Vagina (tissue), 2 donors: Measurements from ENCODE around the gene C12orf43. TPM values are rescaled to one million over a fixed set of nuclear protein-coding genes. Genes with fewer than 3 reads are reported as not detected.

Source experiments
- DNase-seq, 2 donors: peaks; one replicate each; pipeline ENCODE4 v3.0.0-alpha.2; 2017; ENCODE audit errors: extremely low spot score in 2 of 2
- H3K27ac ChIP-seq: fragments of 200-600 bp; sonication (generic); one replicate; pipeline ENCODE4 v1.5.1; 2019
- H3K27me3 ChIP-seq: fragments of 200-600 bp; sonication (generic); one replicate; pipeline ENCODE4 v1.5.1; 2019
- H3K36me3 ChIP-seq, 2 donors: fragments of 200-600 bp; sonication (generic); one replicate each; pipeline ENCODE4 v1.5.1; 2017 to 2019
- H3K4me1 ChIP-seq: fragments of 200-600 bp; sonication (generic); one replicate; pipeline ENCODE4 v1.5.1; 2019
- H3K4me3 ChIP-seq, 2 donors: fragments of 200-600 bp; sonication (generic); 1 replicate in 1 of 2; 2 replicates in 1 of 2; pipeline ENCODE4 v1.5.1; 2016 to 2019
- H3K9me3 ChIP-seq: fragments of 200-600 bp; sonication (generic); one replicate; pipeline ENCODE4 v1.5.1; 2019
- CTCF ChIP-seq, 3 experiments: fragments of 450-650 bp in 2 of 3; fragments of 200-600 bp in 1 of 3; sonication (generic) in 1 of 3; IDR thresholded peaks; one replicate each; pipeline ENCODE4 v1.5.1; 2017 to 2019; ENCODE audit warnings: antibody characterized with exemption in 3 of 3, mild to moderate bottlenecking in 2 of 3, moderate library complexity in 2 of 3
- POLR2A ChIP-seq, 2 donors: fragments of 450-650 bp; IDR thresholded peaks; one replicate each; pipeline ENCODE4 v1.6.1; 2017; ENCODE audit warnings: antibody characterized with exemption in 2 of 2, mild to moderate bottlenecking in 2 of 2, moderate library complexity in 2 of 2
- POLR2AphosphoS5 ChIP-seq, 2 donors: sonication (generic); formaldehyde crosslinking; IDR thresholded peaks; one replicate each; pipeline ENCODE4 v1.9.0; 2017; ENCODE audit warnings: antibody characterized with exemption in 2 of 2, mild to moderate bottlenecking in 2 of 2, low read depth in 1 of 2; ENCODE audit not compliant: insufficient read depth in 1 of 2
- intact Hi-C: fragments of 100-400 bp; cut with DNase I; formaldehyde crosslinking; loops from one replicate; pipeline ENCODE4 v1.15.1; 2023
- total RNA-seq: library from RNA; depleted of rRNA; stranded (reverse); fragments of >200 nt; gene quantifications from one replicate; pipeline ENCODE4 v1.2.3, GENCODE V29; 2016

Gene C12orf43
- total RNA-seq, 1 donor from 2014 or later, result 7.4 TPM

- intact Hi-C loops, result no loop called here
- H3K27ac ChIP-seq, result no peak overlapping the region
- H3K4me1 ChIP-seq, result no peaks in the 10 kb centered on the region
- H3K36me3 ChIP-seq, result no peaks in the 10 kb centered on the region
- no peak overlapping the region for H3K4me3 ChIP-seq
- DNase-seq, result no peak
- H3K27me3 ChIP-seq, result no peaks in the 10 kb centered on the region
- TF ChIP-seq POLR2AphosphoS5 (IDR thresholded peaks at IDR 0.05; ENCODE audit: insufficient read depth in 1 of 2, low read depth in 1 of 2), result no peak
- no peaks in the 10 kb centered on the region for H3K9me3 ChIP-seq
These were observed 36.2 kb downstream of the C12orf43 start for GRCh38 chr12:120979862-120980696.

GRCh38 chr12:120979220-120979861 lies 36.9 kb downstream of the C12orf43 start:
- Histone ChIP-seq H3K36me3 (no peaks in the 10 kb centered on the region), H3K9me3 (no peaks in the 10 kb centered on the region), H3K4me3 (no peak overlapping the region), H3K4me1 (no peaks in the 10 kb centered on the region), H3K27me3 (no peaks in the 10 kb centered on the region), H3K27ac (no peak overlapping the region)
- TF ChIP-seq POLR2A (IDR thresholded peaks at IDR 0.05) (no peak), POLR2AphosphoS5 (IDR thresholded peaks at IDR 0.05; ENCODE audit: insufficient read depth in 1 of 2, low read depth in 1 of 2) (no peak), CTCF (IDR thresholded peaks at IDR 0.05) (no peak)
- no peak for DNase-seq
- intact Hi-C loops, result no loop called here

- H3K36me3 ChIP-seq, result no peaks in the 10 kb centered on the region
- no peak within 1 kb of the TSS for H3K27ac ChIP-seq
- H3K4me1 ChIP-seq, result no peaks in the 10 kb centered on the region
- no peaks in the 10 kb centered on the region for H3K27me3 ChIP-seq
- H3K4me3 ChIP-seq, result no peak within 1 kb of the TSS
- DNase-seq, result no peak
- intact Hi-C loops, result no loop called here
- no peaks in the 10 kb centered on the region for H3K9me3 ChIP-seq
- TF ChIP-seq POLR2AphosphoS5 (IDR thresholded peaks at IDR 0.05; ENCODE audit: insufficient read depth in 1 of 2, low read depth in 1 of 2) (no peak), CTCF (IDR thresholded peaks at IDR 0.05) (no peak), POLR2A (IDR thresholded peaks at IDR 0.05) (no peak)
These were observed 37.7 kb downstream of the C12orf43 start, which contains the start of gene HNF1A for GRCh38 chr12:120978296-120979219. Gene HNF1A, plus strand, starts transcription at chr12:120978543. Its CDS starts 226 bp downstream, at chr12:120978769.

DNA sequence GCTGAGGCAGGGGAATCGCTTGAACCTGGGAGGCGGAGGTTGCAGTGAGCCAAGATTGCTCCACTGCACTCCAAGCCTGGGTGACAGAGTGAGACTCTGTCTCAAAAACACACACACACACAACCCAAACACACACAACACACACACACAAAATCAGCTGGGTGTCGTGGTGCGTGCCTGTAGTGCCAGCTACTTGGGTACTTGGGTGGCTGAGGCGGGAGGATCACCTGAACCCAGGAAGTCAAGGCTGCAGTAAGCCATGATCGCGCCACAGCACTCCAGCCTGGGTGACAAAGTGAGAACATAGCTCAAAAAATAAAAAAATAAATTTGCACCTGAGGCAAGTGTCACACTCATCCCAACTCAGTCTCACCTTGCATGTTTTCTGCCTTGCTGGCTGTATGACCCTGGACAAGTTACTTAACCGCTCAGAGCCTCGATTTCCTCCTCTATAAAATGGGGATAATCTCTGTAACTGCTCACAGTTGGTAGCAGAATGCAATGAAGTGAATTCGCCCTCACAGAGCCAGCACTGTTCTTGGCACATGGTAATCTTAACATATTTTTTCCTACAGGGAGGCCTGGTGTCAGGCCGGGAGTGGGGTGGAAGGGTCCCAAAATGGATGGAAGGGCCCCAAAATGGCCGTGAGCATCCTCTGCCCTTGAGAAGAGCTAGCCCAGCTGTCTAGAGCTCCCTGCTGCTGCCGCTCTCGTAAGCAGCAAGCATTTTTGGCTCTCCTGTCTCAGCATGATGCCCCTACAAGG lies 38.6 kb downstream of the C12orf43 start:
- DNase-seq, result no peak
- no peak overlapping the region for H3K4me3 ChIP-seq
- no peaks in the 10 kb centered on the region for H3K9me3 ChIP-seq
- TF ChIP-seq POLR2AphosphoS5 (IDR thresholded peaks at IDR 0.05; ENCODE audit: insufficient read depth in 1 of 2, low read depth in 1 of 2) (no peak), POLR2A (IDR thresholded peaks at IDR 0.05) (no peak), CTCF (IDR thresholded peaks at IDR 0.05) (no peak)
- no peaks in the 10 kb centered on the region for H3K36me3 ChIP-seq
- intact Hi-C loops, result no loop called here
- no peak overlapping the region for H3K27ac ChIP-seq
- no peaks in the 10 kb centered on the region for H3K27me3 ChIP-seq
- H3K4me1 ChIP-seq, result no peaks in the 10 kb centered on the region
